Hepatocyte (in vitro differentiated cells): ENCODE measurements around the gene GDPD1.

ENCODE experiments used
- CTCF ChIP-seq: fragments of 200-600 bp; sonication (generic); IDR thresholded peaks from 2 replicates; pipeline ENCODE4 v1.5.1; 2016; ENCODE audit warnings: antibody characterized with exemption, mild to moderate bottlenecking; ENCODE audit not compliant: poor library complexity
- EZH2 ChIP-seq: fragments of 200-600 bp; sonication (generic); IDR thresholded peaks from 2 replicates; pipeline ENCODE4 v1.6.1; 2016; ENCODE audit warnings: antibody characterized with exemption, mild to moderate bottlenecking, borderline replicate concordance
- EZH2phosphoT487 ChIP-seq: fragments of 200-600 bp; sonication (generic); IDR thresholded peaks from one replicate; pipeline ENCODE4 v1.6.1; 2018; ENCODE audit warnings: antibody characterized with exemption, mild to moderate bottlenecking, low read depth, moderate library complexity; ENCODE audit not compliant: unreplicated experiment, severe bottlenecking

- TF ChIP-seq CTCF: no peak
- no peak for TF ChIP-seq EZH2
- TF ChIP-seq EZH2phosphoT487: no peak
Measured at GRCh38 chr17:59244081-59244480, 23.8 kb downstream of the GDPD1 start.
